AG04449 (cell line): ENCODE data around the gene OTUD4.

Experiments used
- CTCF ChIA-PET: fragments of 350-600 bp; formaldehyde crosslinking; extraction: SDS; loops from one replicate; lab custom pipeline; 2021; ENCODE audit warnings: antibody characterized with exemption; lab: Yijun Ruan, JAX
- POLR2A ChIA-PET: fragments of 400-600, 350-600 bp; formaldehyde crosslinking; extraction: SDS; loops from one replicate; lab custom pipeline; 2020; ENCODE audit warnings: antibody characterized with exemption, inconsistent platforms; lab: Yijun Ruan, JAX
- DNase-seq: peaks from one replicate; pipeline ENCODE4 v3.0.0-alpha.2; 2010; ENCODE audit warnings: low read depth, low spot score
- H3K4me3 ChIP-seq: 2 replicates; pipeline ENCODE4 v1.5.1; 2011; ENCODE audit warnings: low read depth, mild to moderate bottlenecking, control low read depth, low read length
- TF ChIP-seq, protein P1 (sequence below): IDR thresholded peaks from one replicate; pipeline ENCODE4 v1.5.1; 2011; ENCODE audit warnings: mild to moderate bottlenecking, moderate library complexity, low read length, control low read depth, inconsistent platforms; ENCODE audit not compliant: insufficient read depth; ENCODE audit errors: missing control alignments

OTUD4 gene

DNA sequence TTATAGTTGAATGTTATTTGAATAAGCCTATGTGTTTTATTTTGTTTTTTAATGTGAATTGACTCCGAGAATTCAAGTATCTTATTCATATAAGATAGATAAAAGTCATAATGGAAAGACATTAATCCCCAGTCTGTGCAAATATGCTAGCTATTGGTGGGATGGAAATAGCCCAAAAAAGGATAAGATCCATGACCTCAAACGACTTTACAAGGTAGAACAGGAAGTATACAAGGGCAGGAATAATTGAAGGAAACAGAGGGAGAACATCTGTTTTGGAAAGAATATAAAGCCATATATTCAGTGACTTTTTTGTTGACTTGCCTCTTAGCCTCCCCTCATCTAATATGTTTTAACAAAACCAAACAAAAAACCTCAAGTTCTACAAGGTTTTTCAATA, 73.3 kb downstream of the OTUD4 start:
- TF ChIP-seq, protein P1, sequence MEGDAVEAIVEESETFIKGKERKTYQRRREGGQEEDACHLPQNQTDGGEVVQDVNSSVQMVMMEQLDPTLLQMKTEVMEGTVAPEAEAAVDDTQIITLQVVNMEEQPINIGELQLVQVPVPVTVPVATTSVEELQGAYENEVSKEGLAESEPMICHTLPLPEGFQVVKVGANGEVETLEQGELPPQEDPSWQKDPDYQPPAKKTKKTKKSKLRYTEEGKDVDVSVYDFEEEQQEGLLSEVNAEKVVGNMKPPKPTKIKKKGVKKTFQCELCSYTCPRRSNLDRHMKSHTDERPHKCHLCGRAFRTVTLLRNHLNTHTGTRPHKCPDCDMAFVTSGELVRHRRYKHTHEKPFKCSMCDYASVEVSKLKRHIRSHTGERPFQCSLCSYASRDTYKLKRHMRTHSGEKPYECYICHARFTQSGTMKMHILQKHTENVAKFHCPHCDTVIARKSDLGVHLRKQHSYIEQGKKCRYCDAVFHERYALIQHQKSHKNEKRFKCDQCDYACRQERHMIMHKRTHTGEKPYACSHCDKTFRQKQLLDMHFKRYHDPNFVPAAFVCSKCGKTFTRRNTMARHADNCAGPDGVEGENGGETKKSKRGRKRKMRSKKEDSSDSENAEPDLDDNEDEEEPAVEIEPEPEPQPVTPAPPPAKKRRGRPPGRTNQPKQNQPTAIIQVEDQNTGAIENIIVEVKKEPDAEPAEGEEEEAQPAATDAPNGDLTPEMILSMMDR: no peak

DNA sequence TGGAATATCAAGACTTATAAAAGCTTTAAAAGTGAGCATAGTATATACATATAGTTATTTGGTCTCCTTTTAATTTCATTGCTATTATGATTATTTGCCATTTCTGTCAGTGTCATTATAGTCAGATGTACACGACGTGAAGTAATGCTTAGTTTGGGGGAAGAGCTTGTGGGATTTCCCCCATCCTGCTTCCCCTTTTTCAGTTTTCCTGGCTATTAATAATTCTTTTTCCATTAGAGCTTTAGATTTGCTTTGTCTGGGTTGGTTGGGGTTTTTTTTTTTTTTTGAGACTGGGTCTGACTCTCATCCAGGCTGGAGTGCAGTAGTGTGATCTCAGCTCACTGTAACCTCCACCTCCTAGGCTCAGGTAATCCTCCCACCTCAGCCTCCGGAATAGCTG, 76.9 kb downstream of the OTUD4 start:
- CTCF ChIA-PET: no interaction called here
- TF ChIP-seq, protein P1: no peak
- H3K4me3 ChIP-seq: no peak overlapping the region
- POLR2A ChIA-PET: no interaction called here
- no peak for DNase-seq

More for the DNA sequence above, 73.3 kb downstream of the OTUD4 start:
- CTCF ChIA-PET: interaction anchor here (1.0 kb wide), 1 partner anchor 503 kb away, joined by 3 read pairs; no protein-coding TSS in a partner anchor
- no peak overlapping the region for H3K4me3 ChIP-seq
- DNase-seq: no peak
- POLR2A ChIA-PET: no interaction called here

DNA sequence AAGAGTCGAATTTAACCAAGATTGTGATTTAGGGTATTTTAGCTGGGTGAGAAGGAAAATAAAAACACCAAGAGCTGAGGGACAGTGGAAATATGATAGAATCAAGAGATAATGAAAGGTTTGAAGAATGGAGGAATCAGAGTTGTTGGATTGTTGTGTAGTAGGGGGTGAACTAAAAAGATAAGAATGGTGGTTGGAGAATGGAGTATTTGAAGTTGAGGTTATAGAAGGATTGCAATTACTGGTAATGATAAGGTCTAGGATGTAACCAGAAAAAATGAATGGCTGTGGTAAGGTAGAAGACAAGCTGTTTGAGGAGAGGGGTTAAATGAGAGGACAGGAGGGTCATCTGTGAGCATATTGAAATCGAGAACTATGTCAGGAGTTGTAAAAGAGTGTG, 77.8 kb downstream of the OTUD4 start:
- TF ChIP-seq, protein P1: no peak
- no peak overlapping the region for H3K4me3 ChIP-seq
- POLR2A ChIA-PET: no interaction called here
- DNase-seq: no peak
- CTCF ChIA-PET: no interaction called here

DNA sequence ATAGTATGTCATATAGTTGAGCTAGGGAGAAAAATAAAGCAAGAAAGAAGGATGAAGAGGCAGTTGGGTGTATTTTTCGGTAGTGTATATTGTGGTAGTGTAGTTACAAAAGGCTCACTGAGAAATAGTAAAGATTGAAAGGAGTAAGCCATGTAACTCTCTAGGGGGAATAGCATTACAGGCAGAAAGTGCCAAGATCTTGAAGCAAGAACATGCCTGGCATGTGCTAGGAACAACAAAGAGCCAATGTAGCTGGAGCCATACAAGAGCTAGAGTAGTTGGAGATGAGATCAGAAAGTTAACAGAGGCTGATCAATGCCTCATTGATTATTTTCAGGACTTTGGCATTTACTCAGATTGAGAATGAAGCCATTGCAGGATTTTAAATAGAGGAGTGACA, 79.3 kb downstream of the OTUD4 start:
- CTCF ChIA-PET: no interaction called here
- POLR2A ChIA-PET: no interaction called here
- TF ChIP-seq, protein P1: no peak
- DNase-seq: no peak
- no peak overlapping the region for H3K4me3 ChIP-seq

DNA sequence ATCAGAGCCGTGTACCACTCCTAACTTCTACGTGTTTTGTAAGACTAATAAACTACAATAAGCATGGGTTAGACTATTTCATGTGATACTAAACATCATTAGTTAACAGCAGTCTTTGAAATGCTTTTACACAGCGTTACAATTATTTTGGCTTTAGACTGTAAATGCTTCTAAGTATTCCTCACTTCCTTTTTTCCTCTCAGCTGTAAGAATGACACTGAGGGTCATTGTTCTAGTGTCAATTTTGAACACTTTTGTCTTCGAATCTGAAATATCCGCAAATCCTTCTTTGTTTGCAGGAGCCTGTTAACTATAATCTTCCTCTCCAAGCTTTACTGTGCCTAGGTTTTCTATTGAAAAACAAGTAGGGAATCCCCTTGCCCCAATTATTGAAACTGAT, 80.7 kb downstream of the OTUD4 start:
- ChIA-PET POLR2A (no interaction called here), CTCF (no interaction called here)
- peak overlapping the region; percentile 91 for H3K4me3 ChIP-seq
- DNase-seq: no peak
- TF ChIP-seq, protein P1: no peak

DNA sequence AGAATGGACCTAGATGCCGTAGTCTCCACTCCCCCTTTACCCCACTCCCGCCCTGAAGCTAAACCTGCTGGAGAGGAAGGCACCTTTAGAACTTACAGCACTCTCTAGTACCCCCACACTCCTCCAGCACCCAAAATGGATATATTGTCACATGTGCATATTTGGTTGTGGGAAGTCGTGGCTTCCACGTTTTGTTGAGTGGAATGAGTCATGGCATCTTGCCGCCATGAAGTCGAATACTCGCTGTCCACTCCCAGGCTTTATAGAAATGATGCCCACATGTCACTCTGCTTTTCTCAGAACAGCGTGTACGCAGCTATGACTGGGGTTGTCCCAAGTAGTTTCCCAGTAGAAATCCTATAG, 81.7 kb downstream of the OTUD4 start:
- H3K4me3 ChIP-seq: peak overlapping the region; percentile 91
- TF ChIP-seq, protein P1: no peak
- POLR2A ChIA-PET: interaction anchor here (0.7 kb wide), 1 partner anchor 14 kb away, joined by 3 read pairs; no protein-coding TSS in a partner anchor
- CTCF ChIA-PET: interaction anchor here (1.2 to 1.9 kb wide), 6 partner anchors 11 to 921 kb away, joined by 4 to 5 read pairs (median 4); no protein-coding TSS in a partner anchor
- no peak for DNase-seq
